Measurements from ENCODE around the gene LTBR.

Gene LTBR

GRCh38 chr12:6386038-6386437, 2.1 kb downstream of the LTBR start:
- no peak for TF ChIP-seq CTCF (IDR thresholded peaks at IDR 0.05; ENCODE audit: insufficient read depth, low read length, poor library complexity, severe bottlenecking)
- Histone ChIP-seq H3K36me3 (ENCODE audit: control insufficient read depth, insufficient read depth, low read length) (no peaks in the 10 kb centered on the region), H3K27me3 (replicated peaks; ENCODE audit: control insufficient read depth, insufficient read depth, low read length) (peaks cover 6% of the 10 kb centered on the region), H3K4me3 (replicated peaks; ENCODE audit: low read depth, low read length) (no peak overlapping the region)
- DNase-seq (ENCODE audit: extremely low read depth, insufficient read length): no peak

DNA sequence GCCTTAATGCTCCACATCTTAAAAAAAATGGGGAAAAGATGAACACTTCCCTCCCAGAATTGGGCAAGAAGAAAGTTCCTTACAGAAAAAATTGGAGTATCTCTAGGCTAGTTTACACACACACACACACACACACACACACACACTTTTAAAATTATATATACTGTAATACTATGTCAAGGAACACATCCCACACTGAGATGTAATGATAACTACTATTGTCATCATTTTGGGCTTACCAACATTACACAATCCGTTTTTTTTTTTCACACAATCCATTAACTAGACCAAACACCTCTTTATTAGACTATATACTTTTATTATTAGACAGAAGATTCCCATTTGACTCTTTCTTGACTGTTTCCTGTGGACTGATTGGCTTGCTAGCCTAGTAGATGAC, 2.5 kb downstream of the LTBR start:
- Histone ChIP-seq H3K27me3 (replicated peaks; ENCODE audit: control insufficient read depth, insufficient read depth, low read length) (peaks cover 4% of the 10 kb centered on the region), H3K4me3 (replicated peaks; ENCODE audit: low read depth, low read length) (no peak overlapping the region), H3K36me3 (ENCODE audit: control insufficient read depth, insufficient read depth, low read length) (no peaks in the 10 kb centered on the region)
- no peak for DNase-seq (ENCODE audit: extremely low read depth, insufficient read length)
- no peak for TF ChIP-seq CTCF (IDR thresholded peaks at IDR 0.05; ENCODE audit: insufficient read depth, low read length, poor library complexity, severe bottlenecking)

DNA sequence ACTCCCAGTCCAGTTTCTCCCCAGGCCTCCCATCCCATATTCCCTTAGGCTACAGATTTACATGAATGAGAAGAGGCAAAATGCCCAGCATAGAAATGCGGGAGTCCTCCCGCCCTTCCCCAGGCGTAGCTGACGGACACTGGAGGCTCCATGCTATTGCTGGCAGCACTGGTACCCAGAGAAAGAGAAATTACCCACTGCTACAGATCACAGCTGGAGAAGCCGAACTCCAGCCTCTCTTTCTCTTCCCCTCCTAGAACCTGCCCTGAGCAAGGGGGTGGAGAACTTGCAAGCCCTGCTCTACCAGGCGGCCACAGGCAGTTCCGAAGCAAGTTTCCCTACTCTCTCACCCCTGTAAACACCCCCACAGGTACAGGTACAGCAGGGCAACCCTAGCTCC, 3.6 kb downstream of the LTBR start:
- H3K27me3 ChIP-seq (replicated peaks; ENCODE audit: control insufficient read depth, insufficient read depth, low read length): peaks cover 3% of the 10 kb centered on the region
- H3K4me3 ChIP-seq (replicated peaks; ENCODE audit: low read depth, low read length): no peak overlapping the region
- no peaks in the 10 kb centered on the region for H3K36me3 ChIP-seq (ENCODE audit: control insufficient read depth, insufficient read depth, low read length)
- no peak for DNase-seq (ENCODE audit: extremely low read depth, insufficient read length)
- no peak for TF ChIP-seq CTCF (IDR thresholded peaks at IDR 0.05; ENCODE audit: insufficient read depth, low read length, poor library complexity, severe bottlenecking)

DNA sequence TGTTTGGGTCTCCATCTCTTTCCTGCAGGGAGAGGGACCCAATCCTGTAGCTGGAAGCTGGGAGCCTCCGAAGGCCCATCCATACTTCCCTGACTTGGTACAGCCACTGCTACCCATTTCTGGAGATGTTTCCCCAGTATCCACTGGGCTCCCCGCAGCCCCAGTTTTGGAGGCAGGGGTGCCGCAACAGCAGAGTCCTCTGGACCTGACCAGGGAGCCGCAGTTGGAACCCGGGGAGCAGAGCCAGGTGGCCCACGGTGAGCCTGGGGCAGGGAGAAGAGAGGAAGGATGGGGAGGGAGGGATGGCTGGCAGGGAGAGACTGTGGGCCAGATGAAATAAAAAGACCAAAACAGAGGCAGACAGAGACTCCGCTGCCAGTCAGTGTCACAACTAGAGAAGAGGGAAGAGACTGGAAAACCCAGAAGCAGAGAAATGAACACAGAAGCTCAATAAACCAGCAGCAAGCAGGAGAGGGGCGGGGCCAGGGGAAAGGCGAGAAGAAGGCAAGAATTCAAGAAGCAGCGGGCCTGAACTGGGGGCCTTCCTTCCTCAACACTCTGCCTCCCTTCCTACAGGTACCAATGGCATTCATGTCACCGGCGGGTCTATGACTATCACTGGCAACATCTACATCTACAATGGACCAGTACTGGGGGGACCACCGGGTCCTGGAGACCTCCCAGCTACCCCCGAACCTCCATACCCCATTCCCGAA, 6.3 kb downstream of the LTBR start:
- H3K36me3 ChIP-seq (ENCODE audit: control insufficient read depth, insufficient read depth, low read length): no peaks in the 10 kb centered on the region
- no peak for DNase-seq (ENCODE audit: extremely low read depth, insufficient read length)
- H3K4me3 ChIP-seq (replicated peaks; ENCODE audit: low read depth, low read length): no peak overlapping the region
- H3K27me3 ChIP-seq (replicated peaks; ENCODE audit: control insufficient read depth, insufficient read depth, low read length): no peaks in the 10 kb centered on the region; the same call in 1 of the 2 replicates
- TF ChIP-seq CTCF (IDR thresholded peaks at IDR 0.05; ENCODE audit: insufficient read depth, low read length, poor library complexity, severe bottlenecking): no peak

DNA sequence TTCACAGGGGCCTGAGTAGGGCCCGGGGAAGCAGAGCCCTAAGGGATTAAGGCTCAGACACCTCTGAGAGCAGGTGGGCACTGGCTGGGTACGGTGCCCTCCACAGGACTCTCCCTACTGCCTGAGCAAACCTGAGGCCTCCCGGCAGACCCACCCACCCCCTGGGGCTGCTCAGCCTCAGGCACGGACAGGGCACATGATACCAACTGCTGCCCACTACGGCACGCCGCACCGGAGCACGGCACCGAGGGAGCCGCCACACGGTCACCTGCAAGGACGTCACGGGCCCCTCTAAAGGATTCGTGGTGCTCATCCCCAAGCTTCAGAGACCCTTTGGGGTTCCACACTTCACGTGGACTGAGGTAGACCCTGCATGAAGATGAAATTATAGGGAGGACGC, 7.1 kb downstream of the LTBR start:
- no peak for DNase-seq (ENCODE audit: extremely low read depth, insufficient read length)
- H3K4me3 ChIP-seq (replicated peaks; ENCODE audit: low read depth, low read length): no peak overlapping the region
- H3K36me3 ChIP-seq (ENCODE audit: control insufficient read depth, insufficient read depth, low read length): no peaks in the 10 kb centered on the region
- H3K27me3 ChIP-seq (replicated peaks; ENCODE audit: control insufficient read depth, insufficient read depth, low read length): no peaks in the 10 kb centered on the region; the same call in 1 of the 2 replicates
- TF ChIP-seq CTCF (IDR thresholded peaks at IDR 0.05; ENCODE audit: insufficient read depth, low read length, poor library complexity, severe bottlenecking): no peak

DNA sequence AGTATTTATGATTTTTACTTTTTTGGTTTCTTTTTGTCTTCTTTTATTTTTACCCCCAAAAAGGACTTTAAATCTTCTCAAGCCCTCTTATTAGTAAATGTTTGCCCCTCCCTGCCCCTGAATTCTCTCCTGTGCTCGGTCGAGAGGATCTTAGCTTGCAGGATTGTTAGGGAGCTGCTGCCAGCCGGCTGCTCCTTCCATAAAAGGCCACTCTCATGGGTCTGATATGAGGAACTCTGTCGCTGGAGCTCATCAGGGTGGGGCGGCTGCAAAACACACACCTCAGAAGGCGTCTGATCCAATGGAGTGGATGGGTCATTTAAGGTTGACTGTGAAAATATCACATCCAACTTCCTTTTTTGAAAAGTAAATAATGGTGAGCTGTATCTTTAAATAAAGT, 8.5 kb downstream of the LTBR start:
- Histone ChIP-seq H3K36me3 (ENCODE audit: control insufficient read depth, insufficient read depth, low read length) (no peaks in the 10 kb centered on the region), H3K27me3 (replicated peaks; ENCODE audit: control insufficient read depth, insufficient read depth, low read length) (no peaks in the 10 kb centered on the region; the same call in 1 of the 2 replicates), H3K4me3 (replicated peaks; ENCODE audit: low read depth, low read length) (no peak overlapping the region)
- no peak for DNase-seq (ENCODE audit: extremely low read depth, insufficient read length)
- no peak for TF ChIP-seq CTCF (IDR thresholded peaks at IDR 0.05; ENCODE audit: insufficient read depth, low read length, poor library complexity, severe bottlenecking)

Data from GM06990 (cell line).